HG03135 (cell line): ENCODE measurements around the gene PTCD2.
"Not testable (repeated sequence)": the region's sequence is repeated elsewhere in the genome, so short reads cannot be mapped to it uniquely, and the experiment has no call there.

Experiments used
- ATAC-seq: cut with Tn5 transposase; IDR thresholded peaks from one replicate; pipeline ENCODE4 v1.9.1; 2021; ENCODE audit warnings: mild to moderate bottlenecking, moderate library complexity; ENCODE audit not compliant: unreplicated experiment

The PTCD2 gene

DNA sequence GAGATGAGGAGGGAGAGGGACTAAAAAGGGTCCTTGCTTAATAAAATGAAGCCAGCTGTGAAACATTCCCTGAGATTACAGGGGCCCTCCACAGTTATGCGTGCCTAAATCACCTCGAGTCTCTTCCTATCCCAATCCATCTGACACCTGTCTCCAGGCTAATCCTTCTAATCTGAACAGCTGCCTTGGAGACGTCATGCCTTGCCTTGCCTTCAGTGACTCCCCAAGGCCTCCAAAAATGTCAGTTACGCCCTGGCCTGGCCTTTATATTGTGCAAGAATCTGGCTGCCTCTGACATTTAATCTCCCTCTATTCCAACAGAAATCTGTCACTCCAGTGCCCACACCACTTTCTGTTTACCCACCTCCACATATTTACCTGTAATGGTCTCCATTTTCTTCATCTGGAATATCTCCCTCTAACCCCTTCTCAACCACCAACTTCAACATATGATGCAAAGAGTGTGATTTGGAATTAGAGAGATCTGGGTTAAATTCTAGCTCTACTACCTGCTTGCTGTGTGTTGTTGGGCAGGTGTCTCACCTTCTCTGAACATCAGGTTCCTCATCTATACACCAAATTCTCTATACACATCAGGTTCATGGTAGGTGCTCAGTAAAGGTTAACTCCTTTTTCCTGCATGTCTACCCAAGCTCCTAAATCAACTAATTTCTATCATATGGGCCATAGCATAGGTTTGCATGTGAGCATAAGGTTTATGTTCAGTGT, 57.9 kb downstream of the PTCD2 start:
- no peak for ATAC-seq

DNA sequence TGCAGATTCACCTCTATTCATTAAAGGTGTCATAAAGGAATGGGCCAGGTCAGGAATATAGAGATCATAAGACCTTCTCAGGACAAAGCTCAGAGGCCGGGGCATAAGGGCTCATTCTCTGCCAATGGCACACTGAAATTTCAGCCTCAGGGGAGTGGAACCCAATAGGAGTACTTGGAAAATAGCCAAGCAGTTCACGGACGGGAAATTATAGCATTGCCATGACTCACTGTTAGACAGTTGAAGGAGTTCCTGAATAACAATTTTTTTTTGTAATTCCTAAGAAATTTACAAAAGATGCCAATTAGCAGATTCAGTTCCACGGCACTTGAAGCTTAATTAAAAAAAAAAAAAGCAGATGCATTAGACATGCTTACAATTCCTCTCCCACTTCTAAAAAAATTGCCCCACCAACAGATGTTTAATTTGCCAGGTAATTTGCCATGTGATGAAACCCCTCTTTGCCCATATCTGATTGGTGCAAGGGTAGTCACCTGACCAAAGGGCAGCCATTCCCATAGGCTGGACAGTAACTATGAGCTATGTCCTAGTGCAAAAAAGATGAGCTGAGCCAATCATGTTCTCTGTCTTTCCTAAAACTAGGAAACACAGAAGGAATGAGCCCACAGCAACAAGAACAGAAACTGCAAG, 58.6 kb downstream of the PTCD2 start:
- ATAC-seq = no peak

DNA sequence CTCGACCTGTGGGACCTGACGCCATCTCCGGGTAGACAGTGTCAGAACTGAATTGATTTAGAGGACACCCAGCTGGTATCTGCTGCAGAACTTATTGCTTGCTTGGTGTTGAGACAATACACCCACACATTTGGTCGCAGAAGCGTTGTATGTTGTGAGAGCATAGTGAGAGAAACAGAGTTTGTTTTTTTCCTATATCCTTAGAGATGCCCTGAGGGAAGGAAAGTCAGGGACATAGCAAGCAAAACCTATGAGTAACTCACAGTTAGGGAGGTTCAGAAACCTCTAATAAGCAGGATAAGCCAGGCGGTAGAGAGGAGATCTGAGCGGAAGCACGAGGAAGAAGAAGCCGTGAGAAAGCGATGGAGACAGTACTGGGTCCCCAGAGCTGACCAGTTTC, 59.8 kb downstream of the PTCD2 start:
- ATAC-seq = no peak

DNA sequence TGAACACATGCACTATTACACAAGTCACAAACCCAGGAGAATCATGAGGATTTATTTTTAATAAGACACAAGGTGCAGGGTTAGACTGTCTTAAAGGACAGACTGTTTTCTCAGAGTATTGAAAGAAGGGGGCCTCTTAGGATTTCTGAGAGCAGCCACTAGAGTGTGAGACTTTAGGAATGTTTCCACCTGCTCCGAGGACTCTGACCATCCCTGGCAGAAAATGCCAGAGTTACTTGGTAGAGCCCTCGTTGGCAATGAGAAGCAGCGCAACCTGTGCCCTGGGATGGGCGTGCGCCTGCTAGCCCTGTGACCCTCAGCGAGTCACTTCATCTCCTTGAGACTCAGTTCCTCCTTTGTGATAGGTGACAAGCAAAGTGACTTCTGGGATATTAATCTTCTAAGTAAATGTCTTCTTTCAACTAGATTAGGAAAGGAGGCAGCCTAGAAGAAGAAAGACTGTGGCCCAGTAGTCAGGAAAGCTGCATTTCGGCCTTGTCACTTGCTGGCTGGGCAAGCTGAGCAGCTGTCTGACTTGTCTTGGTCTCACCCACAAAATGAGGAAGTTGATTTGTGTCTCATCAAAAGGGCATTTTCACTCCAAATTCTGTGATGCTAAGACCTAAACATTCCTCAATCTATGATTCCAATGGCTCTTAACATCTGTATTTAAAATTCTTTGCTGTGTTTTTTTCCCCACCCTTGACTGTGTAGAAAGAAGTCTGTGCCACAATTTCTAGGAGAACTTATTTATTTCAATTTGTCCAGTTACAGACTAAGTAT, 60.5 kb downstream of the PTCD2 start:
- no peak for ATAC-seq

DNA sequence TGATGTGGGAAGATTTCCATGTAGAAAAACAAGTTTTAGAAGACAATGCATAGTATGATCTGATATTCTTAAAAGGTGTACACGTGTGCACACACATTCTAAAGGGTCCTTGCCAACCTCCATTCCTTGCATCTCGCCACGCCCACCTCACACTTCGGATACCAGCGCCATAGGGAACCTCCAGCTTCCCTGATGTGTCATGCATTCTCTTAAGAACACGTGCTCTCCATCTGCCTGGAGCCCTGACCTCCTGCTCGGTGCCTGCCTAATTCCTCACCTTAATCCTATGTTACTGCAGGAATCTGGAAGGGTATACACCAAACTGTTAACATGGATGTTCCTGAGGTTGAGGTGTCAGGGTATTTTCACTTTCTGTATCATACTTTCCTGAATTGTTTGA, 63.1 kb downstream of the PTCD2 start:
- no peak for ATAC-seq

DNA sequence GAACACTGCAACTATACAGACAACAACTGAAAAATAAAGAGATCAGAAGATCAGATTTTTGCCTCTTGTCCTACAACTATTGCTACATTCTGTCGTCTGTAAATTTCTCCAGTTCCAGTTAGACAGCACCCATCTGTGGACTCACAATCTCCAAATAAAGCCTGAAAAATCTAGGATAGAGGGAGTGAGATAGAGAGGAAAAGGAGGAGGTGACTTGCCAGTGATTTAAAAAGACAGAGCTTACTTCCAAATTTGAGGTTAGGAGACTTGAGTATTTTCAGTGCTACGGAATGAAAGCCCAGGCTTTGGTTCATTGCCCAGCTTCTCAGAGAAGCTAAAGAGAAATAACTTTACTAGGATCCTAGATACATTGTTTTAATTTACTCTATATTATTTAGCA, 63.6 kb downstream of the PTCD2 start:
- ATAC-seq = no peak

DNA sequence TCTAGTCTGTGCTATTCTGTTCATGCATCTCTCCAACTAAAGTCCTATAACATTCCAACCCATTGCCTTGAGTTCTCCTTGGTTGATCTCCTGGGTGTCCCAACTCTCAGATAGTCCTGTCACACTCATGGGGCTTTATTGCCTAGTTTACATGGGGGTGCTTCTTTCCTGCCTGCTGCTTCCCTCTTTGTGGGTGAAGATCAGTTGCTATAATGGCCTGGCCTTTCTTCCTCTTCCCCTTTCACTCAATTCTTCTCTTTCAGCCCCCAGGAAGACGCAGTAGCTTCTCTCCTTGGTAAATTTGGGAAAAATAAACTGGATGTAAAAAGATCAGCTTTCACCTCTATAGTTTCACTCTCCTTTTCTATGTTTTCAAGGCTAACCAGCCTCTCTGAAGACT, 66.5 kb downstream of the PTCD2 start:
- no peak for ATAC-seq

DNA sequence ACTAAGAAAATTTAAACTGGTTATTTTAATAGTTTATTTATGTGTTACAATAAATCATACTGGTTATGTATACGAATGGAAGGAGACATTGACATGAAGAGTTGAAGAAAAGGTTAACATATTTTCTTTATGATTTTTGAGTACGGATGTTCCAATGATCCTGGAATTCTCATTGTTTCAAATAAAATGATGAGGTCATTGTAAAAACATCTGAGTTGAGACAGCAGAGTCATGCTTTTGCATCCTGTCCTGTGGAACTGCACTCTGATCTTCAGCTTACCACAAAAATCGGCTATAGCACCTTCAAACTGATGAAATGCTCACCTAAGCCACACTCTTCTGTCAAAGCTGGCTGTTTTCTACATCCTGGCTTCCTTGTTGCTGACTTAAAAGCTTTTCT, 67.8 kb downstream of the PTCD2 start:
- ATAC-seq = no peak

DNA sequence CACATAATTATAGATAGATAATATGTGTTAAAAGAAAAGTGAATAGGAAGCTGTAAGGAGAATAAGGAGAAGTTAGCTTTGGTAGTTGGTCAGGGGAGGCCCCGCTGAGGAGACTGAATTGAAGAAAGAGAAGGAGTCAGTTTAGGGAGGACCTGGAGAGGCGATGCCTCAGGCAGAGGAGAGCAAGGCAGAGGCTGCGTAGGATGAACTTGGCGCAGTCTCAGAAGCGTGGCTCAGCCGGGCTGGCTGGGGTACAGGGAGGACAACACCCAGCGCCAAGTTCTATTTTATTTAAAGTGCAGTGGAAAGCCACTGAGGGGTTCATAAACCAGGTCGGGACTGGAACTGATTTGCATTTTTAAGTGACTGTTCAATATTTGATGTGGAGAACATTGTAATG, 68.5 kb downstream of the PTCD2 start:
- no peak for ATAC-seq

DNA sequence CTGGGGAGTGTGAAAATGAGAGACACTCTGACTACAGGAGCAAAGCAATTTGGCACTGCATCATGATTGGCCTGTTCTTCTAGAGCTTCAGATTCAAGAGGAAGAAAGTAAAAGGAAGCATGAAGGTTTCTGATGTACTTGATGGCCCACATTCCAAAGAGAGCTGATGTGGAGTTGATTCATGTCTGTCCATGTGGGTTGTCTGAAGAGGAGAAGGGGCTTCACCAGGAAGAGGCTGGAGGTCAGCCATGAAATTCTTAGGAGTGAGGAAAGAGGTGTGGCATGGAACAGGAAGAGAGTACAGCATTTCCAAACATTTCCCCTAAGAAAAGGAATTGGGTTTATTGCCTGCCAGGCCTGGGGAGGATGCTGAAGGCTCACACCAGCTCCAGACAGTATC, 70.7 kb downstream of the PTCD2 start:
- no peak for ATAC-seq

DNA sequence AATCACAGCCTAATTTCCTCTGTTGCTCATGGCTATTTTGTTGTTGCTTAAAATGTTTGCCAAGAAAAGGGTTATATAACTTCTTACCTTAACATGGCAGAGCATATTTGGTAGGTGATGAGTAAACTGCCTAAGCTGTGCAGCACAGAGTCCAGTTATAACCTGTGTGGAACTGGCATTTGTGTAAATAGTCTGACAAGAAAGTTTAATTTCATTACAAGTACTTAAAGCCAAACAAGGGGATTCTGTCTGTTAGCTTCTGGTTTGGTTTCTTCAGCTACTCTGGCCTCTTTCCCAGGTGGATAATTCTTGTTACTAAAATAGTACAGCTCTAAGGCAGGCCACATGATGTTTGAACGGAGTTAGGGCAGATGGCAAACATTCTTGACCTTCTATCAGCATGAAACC, 72.2 kb downstream of the PTCD2 start:
- ATAC-seq = no peak

DNA sequence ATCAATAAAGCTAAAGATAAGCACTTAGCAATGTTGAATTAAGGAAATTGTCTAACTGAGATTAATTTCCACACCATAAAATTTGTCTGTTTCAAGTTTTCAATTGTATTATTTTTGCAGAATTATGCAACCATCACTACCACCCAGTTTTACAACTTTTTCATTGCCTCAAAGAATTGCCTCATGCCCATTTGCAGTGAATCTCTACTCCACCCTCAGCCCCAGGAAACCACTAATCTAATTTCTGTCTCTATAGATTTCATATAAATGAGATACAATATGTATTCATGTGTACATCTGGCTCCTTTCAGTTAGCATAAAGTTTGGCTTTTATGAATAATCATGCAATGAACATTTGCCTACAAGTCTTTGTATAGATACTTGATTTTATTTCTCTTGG, 72.9 kb downstream of the PTCD2 start:
- no peak for ATAC-seq

DNA sequence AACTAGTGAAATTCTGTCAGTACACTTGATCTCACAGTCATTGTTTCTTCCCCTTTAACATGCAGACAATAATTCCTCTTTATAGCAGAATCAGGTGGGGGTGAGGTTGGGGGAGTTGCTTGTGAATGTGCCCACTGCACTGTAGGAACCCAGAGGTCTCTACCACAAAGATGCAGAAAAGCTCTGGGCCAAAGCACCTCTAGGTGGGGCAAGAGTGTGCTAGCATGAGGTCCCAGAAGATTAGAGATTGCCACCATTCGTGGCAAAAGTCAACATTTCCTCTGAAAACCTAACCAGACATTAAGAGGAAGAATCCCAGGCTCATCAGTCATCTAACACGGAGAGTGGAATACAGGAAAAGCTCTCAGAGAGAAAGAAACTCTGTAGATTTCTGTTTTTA, 74.5 kb downstream of the PTCD2 start:
- ATAC-seq = no peak

DNA sequence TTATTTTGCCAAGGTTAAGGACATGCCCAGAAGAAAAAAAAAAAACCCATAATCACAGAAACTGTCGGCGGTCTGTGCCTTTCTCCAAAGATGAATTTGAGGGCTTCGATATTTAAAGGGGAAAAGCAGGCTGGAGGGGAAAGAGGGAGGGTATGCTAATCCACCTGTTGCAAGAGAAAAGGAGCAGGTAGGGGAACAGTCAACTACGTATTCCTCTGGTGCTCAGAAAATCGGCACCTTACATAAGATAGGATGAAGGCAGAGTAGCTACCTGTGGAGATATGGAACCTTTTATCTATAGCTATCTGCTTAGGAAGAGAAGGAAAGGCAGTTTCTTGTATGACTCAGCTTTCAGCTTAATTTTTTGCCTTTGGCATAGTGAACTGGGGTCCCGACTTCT, 77.7 kb downstream of the PTCD2 start:
- no peak for ATAC-seq

DNA sequence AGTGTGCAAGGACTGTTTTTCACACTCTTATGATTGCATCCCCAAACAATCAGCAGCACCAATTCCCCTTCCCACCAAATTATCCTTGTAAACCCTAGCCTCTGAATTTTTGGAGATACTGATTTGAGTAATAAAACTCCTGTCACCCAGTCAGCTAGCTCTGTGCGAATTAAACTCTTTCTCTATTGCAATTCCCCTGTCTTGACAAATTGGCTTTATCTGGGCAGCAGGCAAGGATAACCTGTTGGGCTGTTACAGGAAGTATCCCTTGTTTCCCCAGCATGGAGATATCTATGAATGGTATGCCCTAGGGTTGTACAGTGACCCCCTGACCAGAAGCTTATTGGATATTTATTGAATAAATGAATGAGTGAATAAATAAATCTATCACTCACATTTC, 80.8 kb downstream of the PTCD2 start:
- no peak for ATAC-seq

DNA sequence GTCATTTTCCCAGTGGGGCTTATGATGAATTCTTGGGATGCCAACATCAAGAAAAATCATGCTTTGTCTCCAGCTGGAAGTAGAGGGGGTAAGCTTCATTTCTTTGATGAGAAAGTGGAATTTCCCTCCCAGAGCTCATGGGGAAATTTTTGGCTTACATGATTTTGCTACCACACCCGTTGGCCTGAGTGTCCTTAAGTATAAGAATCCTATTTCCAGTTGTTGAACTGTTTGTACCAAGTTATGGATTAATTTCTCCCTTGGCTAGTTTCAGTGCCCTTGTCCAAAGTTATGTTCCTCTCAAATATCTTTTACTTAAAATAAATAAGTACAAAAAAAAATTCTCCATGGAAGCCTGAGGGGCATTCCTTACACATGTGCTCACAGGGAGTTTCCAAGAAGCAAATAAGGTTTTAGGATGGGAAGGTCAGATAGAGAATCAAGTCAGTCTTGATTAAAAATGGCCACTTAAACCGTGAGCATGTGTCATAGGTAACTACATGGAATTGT, 82.3 kb downstream of the PTCD2 start:
- no peak for ATAC-seq

DNA sequence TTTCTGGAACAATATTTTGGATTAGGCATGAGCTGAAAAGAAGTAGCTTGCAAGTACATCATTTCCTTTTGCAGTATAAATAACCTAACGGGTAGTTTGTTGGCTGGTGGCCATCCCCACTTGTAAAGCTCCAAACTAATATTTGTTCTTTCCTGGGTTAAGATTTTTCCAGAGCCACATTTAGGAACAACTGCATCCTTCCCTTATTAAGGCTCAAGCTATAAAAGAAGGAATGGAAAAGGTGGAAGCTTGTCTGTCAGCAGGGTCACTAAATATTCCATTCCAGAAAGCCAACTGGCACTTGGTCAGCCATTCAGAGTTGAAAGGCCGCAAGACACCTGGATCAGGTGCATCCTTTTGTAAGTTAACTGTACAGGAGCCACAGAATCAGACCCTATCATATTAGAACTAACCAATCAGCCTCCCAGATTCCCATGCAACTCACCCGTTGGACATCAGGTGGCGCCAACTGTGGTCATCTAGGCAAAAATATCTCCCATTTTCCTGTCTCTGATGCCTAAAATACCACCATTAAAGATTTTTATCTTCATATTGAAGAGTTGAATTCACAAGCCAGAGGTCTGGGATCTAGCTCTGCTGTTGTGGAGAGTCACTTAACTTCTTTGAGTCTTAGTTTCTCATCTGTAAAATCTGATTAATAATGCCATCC, 82.9 kb downstream of the PTCD2 start:
- ATAC-seq = no peak

DNA sequence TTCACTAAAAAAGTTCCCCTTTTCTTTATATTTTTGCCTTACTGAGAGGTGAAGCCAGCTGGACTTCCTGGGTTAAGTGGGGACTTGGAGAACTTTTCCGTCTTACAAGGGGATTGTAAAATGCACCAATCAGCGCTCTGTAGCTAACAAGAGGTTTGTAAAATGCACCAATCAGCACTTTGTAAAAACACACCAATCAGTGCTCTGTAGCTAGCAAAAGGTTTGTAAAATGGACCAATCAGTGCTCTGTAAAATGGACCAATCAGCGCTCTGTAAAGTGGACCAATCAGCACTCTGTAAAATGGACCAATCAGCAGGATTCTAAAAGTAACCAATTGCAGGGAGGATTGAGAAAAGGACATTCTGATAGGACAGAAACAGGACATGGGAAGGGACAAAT, 84.6 kb downstream of the PTCD2 start:
- not testable (repeated sequence) for ATAC-seq

DNA sequence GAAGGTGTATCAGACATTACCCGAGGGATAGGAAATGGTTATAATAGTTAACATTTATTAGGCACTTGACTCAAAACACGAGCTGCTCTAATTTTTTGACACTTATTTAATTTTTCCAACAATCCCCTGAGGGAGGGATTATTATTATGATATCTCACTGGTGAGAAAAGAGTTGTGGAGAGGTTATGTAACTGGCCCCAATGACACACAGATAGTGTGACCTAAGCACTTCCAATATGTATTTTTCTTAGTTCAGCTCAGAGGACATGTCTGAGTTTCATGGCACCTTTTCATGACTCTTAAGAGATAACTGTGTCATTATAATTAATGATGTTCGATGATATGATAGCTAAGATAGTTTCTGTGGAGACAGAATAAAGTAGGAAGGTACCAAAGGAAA, 86.9 kb downstream of the PTCD2 start:
- no peak for ATAC-seq

DNA sequence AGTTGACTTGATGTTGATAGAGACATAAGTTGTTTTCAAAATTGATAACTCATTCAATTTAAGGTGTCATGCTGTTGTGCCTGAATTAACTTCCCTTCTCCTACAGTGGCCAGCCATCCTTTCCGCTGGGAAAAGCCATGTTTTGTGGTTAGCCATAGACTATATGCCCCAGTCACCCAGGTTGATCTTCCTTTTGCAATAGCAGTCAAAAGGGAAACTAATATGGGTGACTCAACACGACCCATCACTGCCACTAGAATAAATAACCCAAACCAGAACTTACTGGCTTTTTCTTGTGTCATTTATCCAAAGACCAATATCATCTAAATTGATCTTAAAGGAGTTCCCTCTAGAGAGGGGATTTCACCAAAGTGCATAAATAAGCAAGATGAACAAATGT, 87.4 kb downstream of the PTCD2 start:
- ATAC-seq = no peak

DNA sequence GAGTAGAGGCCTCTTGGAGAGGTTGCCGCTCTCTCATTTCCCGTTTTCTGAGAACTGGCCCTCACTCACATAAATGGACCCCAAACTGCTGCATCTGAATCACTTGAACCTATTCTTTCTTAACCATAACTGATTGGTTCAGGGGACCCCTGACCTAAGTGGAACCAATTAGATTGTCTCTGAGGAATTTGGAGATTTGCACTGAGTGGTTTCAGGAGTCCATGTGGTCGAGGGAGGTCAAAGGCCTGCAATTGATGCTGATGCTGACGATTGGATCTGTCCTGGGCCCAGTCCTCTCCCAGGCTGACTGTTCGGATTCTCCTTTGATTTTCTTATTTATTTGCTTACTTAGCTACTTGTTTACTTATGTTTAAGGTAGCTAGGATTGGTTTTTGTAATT, 88.0 kb downstream of the PTCD2 start:
- ATAC-seq = no peak
